ENCODE measurements around the gene NOL6. TPM values are rescaled to one million over a fixed set of nuclear protein-coding genes. Genes with fewer than 3 reads are reported as not detected.

NOL6 gene
- total and polyA plus RNA-seq, 2 experiments from 2014 or later, result 25.0 to 58.4 TPM

DNA sequence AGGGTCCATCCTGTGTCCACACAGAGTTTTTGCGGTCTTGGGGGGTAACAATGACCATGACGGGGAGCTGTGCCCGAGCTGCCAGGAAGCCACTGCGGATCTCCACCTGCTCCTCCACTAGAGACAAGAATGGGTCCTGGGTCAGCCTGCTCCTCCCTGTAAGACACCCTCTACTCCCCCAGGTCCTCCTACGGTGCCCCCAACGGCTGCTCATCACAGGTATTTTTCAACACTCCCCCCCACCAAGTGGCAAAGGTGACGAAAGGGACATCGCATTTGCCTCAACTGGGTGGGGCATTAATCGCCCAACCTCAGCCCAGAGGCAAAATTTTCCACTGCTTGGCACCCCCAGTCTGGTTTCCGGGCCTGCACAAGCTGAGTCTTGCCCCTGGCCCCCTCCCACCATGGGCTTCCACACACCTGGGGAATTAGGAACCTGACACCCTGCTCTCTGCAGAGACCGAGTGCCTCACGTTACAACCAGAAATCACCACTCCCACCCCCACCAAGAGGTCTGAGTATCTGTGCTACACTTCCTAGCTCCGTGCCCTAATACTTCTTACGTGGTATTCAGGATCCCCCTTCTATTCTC lies 9.6 kb downstream of the NOL6 start:
- no peak overlapping the region for H3K4me3 ChIP-seq
- H3K4me2 ChIP-seq, result no peak overlapping the region
- TF ChIP-seq, protein P1, sequence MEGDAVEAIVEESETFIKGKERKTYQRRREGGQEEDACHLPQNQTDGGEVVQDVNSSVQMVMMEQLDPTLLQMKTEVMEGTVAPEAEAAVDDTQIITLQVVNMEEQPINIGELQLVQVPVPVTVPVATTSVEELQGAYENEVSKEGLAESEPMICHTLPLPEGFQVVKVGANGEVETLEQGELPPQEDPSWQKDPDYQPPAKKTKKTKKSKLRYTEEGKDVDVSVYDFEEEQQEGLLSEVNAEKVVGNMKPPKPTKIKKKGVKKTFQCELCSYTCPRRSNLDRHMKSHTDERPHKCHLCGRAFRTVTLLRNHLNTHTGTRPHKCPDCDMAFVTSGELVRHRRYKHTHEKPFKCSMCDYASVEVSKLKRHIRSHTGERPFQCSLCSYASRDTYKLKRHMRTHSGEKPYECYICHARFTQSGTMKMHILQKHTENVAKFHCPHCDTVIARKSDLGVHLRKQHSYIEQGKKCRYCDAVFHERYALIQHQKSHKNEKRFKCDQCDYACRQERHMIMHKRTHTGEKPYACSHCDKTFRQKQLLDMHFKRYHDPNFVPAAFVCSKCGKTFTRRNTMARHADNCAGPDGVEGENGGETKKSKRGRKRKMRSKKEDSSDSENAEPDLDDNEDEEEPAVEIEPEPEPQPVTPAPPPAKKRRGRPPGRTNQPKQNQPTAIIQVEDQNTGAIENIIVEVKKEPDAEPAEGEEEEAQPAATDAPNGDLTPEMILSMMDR (conservative IDR thresholded peaks at IDR 0.05; ENCODE audit: low read depth in 2 of 2), result no peak
- TF ChIP-seq, protein P2, sequence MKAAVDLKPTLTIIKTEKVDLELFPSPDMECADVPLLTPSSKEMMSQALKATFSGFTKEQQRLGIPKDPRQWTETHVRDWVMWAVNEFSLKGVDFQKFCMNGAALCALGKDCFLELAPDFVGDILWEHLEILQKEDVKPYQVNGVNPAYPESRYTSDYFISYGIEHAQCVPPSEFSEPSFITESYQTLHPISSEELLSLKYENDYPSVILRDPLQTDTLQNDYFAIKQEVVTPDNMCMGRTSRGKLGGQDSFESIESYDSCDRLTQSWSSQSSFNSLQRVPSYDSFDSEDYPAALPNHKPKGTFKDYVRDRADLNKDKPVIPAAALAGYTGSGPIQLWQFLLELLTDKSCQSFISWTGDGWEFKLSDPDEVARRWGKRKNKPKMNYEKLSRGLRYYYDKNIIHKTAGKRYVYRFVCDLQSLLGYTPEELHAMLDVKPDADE (IDR thresholded peaks at IDR 0.05), result no peak
- TF ChIP-seq EZH2 (IDR thresholded peaks at IDR 0.05; ENCODE audit: low read depth, unreplicated experiment) (no peak), NANOG (IDR thresholded peaks at IDR 0.05; ENCODE audit: borderline replicate concordance) (no peak), ZNF331 (CRISPR knock-in tag; IDR thresholded peaks at IDR 0.05; ENCODE audit: low read depth) (no peak), EZH2phosphoT487 (IDR thresholded peaks at IDR 0.05; ENCODE audit: unreplicated experiment) (no peak), STAT1 (IDR thresholded peaks at IDR 0.05; ENCODE audit: unreplicated experiment) (no peak), CREB1 (CRISPR knock-in tag; IDR thresholded peaks at IDR 0.05; ENCODE audit: low read depth) (no peak), POLR2AphosphoS5 (IDR thresholded peaks at IDR 0.05; ENCODE audit: low read depth) (no peak), JUNB (IDR thresholded peaks at IDR 0.05; ENCODE audit: unreplicated experiment) (no peak), ZNF114 (CRISPR knock-in tag; IDR thresholded peaks at IDR 0.05) (no peak)
- TF ChIP-seq, protein P3, sequence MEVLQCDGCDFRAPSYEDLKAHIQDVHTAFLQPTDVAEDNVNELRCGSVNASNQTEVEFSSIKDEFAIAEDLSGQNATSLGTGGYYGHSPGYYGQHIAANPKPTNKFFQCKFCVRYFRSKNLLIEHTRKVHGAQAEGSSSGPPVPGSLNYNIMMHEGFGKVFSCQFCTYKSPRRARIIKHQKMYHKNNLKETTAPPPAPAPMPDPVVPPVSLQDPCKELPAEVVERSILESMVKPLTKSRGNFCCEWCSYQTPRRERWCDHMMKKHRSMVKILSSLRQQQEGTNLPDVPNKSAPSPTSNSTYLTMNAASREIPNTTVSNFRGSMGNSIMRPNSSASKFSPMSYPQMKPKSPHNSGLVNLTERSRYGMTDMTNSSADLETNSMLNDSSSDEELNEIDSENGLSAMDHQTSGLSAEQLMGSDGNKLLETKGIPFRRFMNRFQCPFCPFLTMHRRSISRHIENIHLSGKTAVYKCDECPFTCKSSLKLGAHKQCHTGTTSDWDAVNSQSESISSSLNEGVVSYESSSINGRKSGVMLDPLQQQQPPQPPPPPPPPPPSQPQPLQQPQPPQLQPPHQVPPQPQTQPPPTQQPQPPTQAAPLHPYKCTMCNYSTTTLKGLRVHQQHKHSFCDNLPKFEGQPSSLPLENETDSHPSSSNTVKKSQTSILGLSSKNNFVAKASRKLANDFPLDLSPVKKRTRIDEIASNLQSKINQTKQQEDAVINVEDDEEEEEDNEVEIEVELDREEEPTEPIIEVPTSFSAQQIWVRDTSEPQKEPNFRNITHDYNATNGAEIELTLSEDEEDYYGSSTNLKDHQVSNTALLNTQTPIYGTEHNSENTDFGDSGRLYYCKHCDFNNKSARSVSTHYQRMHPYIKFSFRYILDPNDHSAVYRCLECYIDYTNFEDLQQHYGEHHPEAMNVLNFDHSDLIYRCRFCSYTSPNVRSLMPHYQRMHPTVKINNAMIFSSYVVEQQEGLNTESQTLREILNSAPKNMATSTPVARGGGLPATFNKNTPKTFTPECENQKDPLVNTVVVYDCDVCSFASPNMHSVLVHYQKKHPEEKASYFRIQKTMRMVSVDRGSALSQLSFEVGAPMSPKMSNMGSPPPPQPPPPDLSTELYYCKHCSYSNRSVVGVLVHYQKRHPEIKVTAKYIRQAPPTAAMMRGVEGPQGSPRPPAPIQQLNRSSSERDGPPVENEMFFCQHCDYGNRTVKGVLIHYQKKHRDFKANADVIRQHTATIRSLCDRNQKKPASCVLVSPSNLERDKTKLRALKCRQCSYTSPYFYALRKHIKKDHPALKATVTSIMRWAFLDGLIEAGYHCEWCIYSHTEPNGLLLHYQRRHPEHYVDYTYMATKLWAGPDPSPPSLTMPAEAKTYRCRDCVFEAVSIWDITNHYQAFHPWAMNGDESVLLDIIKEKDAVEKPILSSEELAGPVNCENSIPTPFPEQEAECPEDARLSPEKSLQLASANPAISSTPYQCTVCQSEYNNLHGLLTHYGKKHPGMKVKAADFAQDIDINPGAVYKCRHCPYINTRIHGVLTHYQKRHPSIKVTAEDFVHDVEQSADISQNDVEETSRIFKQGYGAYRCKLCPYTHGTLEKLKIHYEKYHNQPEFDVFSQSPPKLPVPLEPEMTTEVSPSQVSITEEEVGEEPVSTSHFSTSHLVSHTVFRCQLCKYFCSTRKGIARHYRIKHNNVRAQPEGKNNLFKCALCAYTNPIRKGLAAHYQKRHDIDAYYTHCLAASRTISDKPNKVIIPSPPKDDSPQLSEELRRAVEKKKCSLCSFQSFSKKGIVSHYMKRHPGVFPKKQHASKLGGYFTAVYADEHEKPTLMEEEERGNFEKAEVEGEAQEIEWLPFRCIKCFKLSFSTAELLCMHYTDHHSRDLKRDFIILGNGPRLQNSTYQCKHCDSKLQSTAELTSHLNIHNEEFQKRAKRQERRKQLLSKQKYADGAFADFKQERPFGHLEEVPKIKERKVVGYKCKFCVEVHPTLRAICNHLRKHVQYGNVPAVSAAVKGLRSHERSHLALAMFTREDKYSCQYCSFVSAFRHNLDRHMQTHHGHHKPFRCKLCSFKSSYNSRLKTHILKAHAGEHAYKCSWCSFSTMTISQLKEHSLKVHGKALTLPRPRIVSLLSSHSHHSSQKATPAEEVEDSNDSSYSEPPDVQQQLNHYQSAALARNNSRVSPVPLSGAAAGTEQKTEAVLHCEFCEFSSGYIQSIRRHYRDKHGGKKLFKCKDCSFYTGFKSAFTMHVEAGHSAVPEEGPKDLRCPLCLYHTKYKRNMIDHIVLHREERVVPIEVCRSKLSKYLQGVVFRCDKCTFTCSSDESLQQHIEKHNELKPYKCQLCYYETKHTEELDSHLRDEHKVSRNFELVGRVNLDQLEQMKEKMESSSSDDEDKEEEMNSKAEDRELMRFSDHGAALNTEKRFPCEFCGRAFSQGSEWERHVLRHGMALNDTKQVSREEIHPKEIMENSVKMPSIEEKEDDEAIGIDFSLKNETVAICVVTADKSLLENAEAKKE (CRISPR knock-in tag; IDR thresholded peaks at IDR 0.05), result no peak
- TF ChIP-seq, protein P4, sequence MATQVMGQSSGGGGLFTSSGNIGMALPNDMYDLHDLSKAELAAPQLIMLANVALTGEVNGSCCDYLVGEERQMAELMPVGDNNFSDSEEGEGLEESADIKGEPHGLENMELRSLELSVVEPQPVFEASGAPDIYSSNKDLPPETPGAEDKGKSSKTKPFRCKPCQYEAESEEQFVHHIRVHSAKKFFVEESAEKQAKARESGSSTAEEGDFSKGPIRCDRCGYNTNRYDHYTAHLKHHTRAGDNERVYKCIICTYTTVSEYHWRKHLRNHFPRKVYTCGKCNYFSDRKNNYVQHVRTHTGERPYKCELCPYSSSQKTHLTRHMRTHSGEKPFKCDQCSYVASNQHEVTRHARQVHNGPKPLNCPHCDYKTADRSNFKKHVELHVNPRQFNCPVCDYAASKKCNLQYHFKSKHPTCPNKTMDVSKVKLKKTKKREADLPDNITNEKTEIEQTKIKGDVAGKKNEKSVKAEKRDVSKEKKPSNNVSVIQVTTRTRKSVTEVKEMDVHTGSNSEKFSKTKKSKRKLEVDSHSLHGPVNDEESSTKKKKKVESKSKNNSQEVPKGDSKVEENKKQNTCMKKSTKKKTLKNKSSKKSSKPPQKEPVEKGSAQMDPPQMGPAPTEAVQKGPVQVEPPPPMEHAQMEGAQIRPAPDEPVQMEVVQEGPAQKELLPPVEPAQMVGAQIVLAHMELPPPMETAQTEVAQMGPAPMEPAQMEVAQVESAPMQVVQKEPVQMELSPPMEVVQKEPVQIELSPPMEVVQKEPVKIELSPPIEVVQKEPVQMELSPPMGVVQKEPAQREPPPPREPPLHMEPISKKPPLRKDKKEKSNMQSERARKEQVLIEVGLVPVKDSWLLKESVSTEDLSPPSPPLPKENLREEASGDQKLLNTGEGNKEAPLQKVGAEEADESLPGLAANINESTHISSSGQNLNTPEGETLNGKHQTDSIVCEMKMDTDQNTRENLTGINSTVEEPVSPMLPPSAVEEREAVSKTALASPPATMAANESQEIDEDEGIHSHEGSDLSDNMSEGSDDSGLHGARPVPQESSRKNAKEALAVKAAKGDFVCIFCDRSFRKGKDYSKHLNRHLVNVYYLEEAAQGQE (IDR thresholded peaks at IDR 0.05; ENCODE audit: unreplicated experiment), result no peak
- H3K36me3 ChIP-seq (ENCODE audit: insufficient read depth), result peaks cover 17% of the 10 kb centered on the region
- no peaks in the 10 kb centered on the region for H3K27me3 ChIP-seq (ENCODE audit: insufficient read depth)
- DNase-seq (ENCODE audit: low spot score), result no peak
- Mint-ChIP-seq H3K27ac (no peak overlapping the region), H3K36me3 (ENCODE audit: low read depth) (peaks cover 75% of the 10 kb centered on the region), H3K9me3 (no peaks in the 10 kb centered on the region), H3K27me3 (ENCODE audit: insufficient read depth, low read depth, poor library complexity) (peaks cover 9% of the 10 kb centered on the region), H3K4me3 (no peak overlapping the region), H3K4me1 (no peaks in the 10 kb centered on the region)
- no peaks in the 10 kb centered on the region for H3K4me1 ChIP-seq (ENCODE audit: insufficient read depth)
- no peaks in the 10 kb centered on the region; the same call in 1 of the 2 replicates for H4K20me1 ChIP-seq (replicated peaks; ENCODE audit: insufficient read depth)
- ATAC-seq, result no peak
- no peaks in the 10 kb centered on the region for H3K79me2 ChIP-seq (replicated peaks; ENCODE audit: insufficient read depth)
- no peaks in the 10 kb centered on the region for H3K9me2 ChIP-seq (ENCODE audit: insufficient read depth)
- H3F3A ChIP-seq (replicated peaks; ENCODE audit: low read depth), result no peaks in the 10 kb centered on the region
- no peak overlapping the region for H3K27ac ChIP-seq (ENCODE audit: low read depth)
- no peak overlapping the region for H2AFZ ChIP-seq

All from GM23338 (cell line).